Cardiac fibroblast (primary cell): ENCODE measurements around the gene HMGB1.
"Not testable (repeated sequence)": the region's sequence is repeated elsewhere in the genome, so short reads cannot be mapped to it uniquely, and the experiment has no call there.

Experiments used
- DNase-seq, 2 donors: peaks; one replicate each; pipeline versions ENCODE4 v3.0.0 to v3.0.0-alpha.2; 2010; ENCODE audit warnings: low read depth in 2 of 2
- H3K4me3 ChIP-seq, 2 donors: replicated peaks in 1 of 2; 1 replicate in 1 of 2; 2 replicates in 1 of 2; pipeline ENCODE4 v1.5.1; 2011; ENCODE audit warnings: low read depth in 2 of 2, low read length in 2 of 2, mild to moderate bottlenecking in 2 of 2, moderate library complexity in 1 of 2
- TF ChIP-seq, protein P1 (sequence below): IDR thresholded peaks from one replicate; pipeline ENCODE4 v1.5.1; 2011; ENCODE audit warnings: low read depth, mild to moderate bottlenecking, low read length, inconsistent platforms

HMGB1 gene

GRCh38 chr13:30457306-30457891 lies 8.3 kb downstream of the HMGB1 start:
- DNase-seq = no peak
- no peak overlapping the region for H3K4me3 ChIP-seq
- TF ChIP-seq, protein P1, sequence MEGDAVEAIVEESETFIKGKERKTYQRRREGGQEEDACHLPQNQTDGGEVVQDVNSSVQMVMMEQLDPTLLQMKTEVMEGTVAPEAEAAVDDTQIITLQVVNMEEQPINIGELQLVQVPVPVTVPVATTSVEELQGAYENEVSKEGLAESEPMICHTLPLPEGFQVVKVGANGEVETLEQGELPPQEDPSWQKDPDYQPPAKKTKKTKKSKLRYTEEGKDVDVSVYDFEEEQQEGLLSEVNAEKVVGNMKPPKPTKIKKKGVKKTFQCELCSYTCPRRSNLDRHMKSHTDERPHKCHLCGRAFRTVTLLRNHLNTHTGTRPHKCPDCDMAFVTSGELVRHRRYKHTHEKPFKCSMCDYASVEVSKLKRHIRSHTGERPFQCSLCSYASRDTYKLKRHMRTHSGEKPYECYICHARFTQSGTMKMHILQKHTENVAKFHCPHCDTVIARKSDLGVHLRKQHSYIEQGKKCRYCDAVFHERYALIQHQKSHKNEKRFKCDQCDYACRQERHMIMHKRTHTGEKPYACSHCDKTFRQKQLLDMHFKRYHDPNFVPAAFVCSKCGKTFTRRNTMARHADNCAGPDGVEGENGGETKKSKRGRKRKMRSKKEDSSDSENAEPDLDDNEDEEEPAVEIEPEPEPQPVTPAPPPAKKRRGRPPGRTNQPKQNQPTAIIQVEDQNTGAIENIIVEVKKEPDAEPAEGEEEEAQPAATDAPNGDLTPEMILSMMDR = no peak

GRCh38 chr13:30456290-30456689 lies 9.4 kb downstream of the HMGB1 start:
- H3K4me3 ChIP-seq = no peak overlapping the region
- peak in 1 of 2 donors; percentile 25 for DNase-seq
- TF ChIP-seq, protein P1 = no peak

- DNase-seq = no peak
- no peak overlapping the region for H3K4me3 ChIP-seq
- TF ChIP-seq, protein P1 = no peak
Measured at GRCh38 chr13:30454991-30455390, 10.7 kb downstream of the HMGB1 start.

- DNase-seq = peak in 1 of 2 donors; percentile 41
- no peak overlapping the region for H3K4me3 ChIP-seq
- TF ChIP-seq, protein P1 = peak; percentile 32
Measured at GRCh38 chr13:30453727-30454126, 12.0 kb downstream of the HMGB1 start.

DNA sequence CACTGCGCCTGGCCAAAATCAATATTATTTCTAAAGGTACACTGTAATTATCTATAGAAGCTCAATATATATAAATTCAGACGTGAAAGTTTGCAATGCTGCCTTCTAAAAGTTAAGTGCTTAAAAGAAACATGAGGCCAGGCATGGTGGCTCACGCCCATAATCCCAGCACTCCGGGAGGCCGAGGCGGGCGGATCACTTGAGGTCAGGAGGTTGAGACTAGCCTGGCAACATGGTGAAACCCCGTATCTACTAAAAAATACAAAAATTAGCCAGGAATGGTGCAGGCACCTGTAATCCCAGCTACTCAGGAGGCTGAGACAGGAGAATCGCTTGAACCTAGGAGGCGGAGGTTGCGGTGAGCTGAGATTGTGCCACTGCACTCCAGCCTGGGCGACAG lies 14.3 kb downstream of the HMGB1 start:
- not testable (repeated sequence) for H3K4me3 ChIP-seq, DNase-seq

DNA sequence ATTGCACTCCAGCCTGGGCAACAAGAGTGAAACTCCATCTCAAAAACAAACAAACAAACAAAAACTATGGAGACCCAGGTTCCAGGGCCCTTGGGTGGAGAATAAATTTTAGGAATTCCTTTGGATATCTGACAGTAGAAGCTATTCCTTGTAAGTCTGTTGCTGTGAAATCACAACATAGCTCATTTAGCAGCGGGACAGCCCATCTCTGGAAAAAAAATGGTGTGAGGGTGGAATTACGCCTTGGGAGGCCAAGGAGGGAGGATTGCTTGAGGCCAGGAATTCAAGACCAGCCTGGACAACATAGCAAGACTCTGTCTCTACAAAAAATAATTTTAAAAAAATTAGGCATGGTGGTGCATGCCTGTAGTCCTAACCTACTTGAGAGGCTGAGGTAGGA lies 15.7 kb downstream of the HMGB1 start:
- TF ChIP-seq, protein P1 = no peak
- no peak for DNase-seq
- no peak overlapping the region for H3K4me3 ChIP-seq

DNA sequence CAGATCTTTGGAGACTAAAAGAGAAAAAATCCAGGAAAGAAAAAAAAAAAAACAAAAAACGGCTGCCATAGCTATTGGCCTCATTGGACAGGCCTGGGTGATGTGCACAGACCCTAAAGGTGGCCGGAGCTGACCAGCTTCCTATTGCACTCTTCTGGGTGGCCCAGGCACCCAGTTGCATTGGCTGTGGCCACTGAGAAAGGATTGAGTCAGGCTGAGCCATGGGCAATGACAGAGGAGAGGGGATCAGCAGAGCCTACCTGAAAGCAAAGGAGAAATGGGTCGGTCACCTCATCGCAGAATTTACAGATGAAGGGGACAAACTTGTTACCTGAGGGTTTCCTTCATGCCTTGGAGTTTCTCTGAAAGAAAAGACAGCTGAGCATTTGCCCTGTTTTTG lies 17.3 kb downstream of the HMGB1 start:
- DNase-seq = no peak
- H3K4me3 ChIP-seq = no peak overlapping the region
- TF ChIP-seq, protein P1 = no peak
